SW 1271 (cell line): ENCODE data around the gene MYL9.
"Not testable (repeated sequence)": the region's sequence is repeated elsewhere in the genome, so short reads cannot be mapped to it uniquely, and the experiment has no call there.

Source experiments
- DNase-seq, 2 experiments: peaks; one replicate each; lab custom pipeline; 2025; lab: John Stamatoyannopoulos, UW

The MYL9 gene

GRCh38 chr20:36541227-36541767, at the start of gene MYL9:
TSS of gene MYL9 (plus strand) at chr20:36541519. CDS start at chr20:36544885, 3,366 bp downstream.
- no peak for DNase-seq

- no peak for DNase-seq
These were observed 49.3 kb upstream of the MYL9 start for GRCh38 chr20:36491901-36492617.

- DNase-seq: no peak
These were observed 48.1 kb upstream of the MYL9 start for GRCh38 chr20:36493051-36493800.

- no peak for DNase-seq
These were observed 47.6 kb upstream of the MYL9 start for GRCh38 chr20:36493801-36494114.

- DNase-seq: no peak
These were observed 44.3 kb upstream of the MYL9 start for GRCh38 chr20:36496707-36497669.

GRCh38 chr20:36497856-36498255, 43.5 kb upstream of the MYL9 start:
- no peak for DNase-seq

GRCh38 chr20:36498386-36499179, 42.7 kb upstream of the MYL9 start:
- DNase-seq: no peak

- DNase-seq: no peak
These were observed 42.1 kb upstream of the MYL9 start for GRCh38 chr20:36499211-36499610.

- DNase-seq: no peak
These were observed 41.4 kb upstream of the MYL9 start for GRCh38 chr20:36499723-36500501.

- DNase-seq: no peak
These were observed 39.8 kb upstream of the MYL9 start for GRCh38 chr20:36501367-36502006.

- DNase-seq: no peak
These were observed 37.0 kb upstream of the MYL9 start for GRCh38 chr20:36504295-36504694.

- DNase-seq: peak in 1 of 2 experiments; percentile 61
These were observed 35.1 kb upstream of the MYL9 start for GRCh38 chr20:36506253-36506652.

GRCh38 chr20:36507746-36508145, 33.6 kb upstream of the MYL9 start:
- DNase-seq: no peak

GRCh38 chr20:36519012-36519719, 22.2 kb upstream of the MYL9 start:
- DNase-seq: no peak

- DNase-seq: no peak
These were observed 21.4 kb upstream of the MYL9 start for GRCh38 chr20:36519944-36520343.

- no peak for DNase-seq
These were observed 19.8 kb upstream of the MYL9 start for GRCh38 chr20:36521526-36521925.

- not testable (repeated sequence) for DNase-seq
These were observed 18.9 kb upstream of the MYL9 start for GRCh38 chr20:36522412-36522811.

- DNase-seq: no peak
These were observed 18.0 kb upstream of the MYL9 start for GRCh38 chr20:36523341-36523740.

- no peak for DNase-seq
These were observed 15.5 kb upstream of the MYL9 start for GRCh38 chr20:36525620-36526365.
